Kidney glomerular epithelial cell (primary cell): ENCODE measurements around the gene EFCAB11.
A peak's percentile ranks its signal among the peaks of the same experiment; 100 is the strongest.

Source experiments
- DNase-seq: peaks from one replicate; lab custom pipeline; 2025; lab: John Stamatoyannopoulos, UW

Gene EFCAB11

GRCh38 chr14:89956661-89957009, 2.1 kb upstream of the EFCAB11 start:
- no peak for DNase-seq

- peak; percentile 94 for DNase-seq
These were observed 1.5 kb upstream of the EFCAB11 start, which contains the start of gene TDP1 for GRCh38 chr14:89955745-89956660. Gene TDP1 (plus strand): TSS chr14:89955927. CDS start chr14:89963115, 7,188 bp downstream.

DNA sequence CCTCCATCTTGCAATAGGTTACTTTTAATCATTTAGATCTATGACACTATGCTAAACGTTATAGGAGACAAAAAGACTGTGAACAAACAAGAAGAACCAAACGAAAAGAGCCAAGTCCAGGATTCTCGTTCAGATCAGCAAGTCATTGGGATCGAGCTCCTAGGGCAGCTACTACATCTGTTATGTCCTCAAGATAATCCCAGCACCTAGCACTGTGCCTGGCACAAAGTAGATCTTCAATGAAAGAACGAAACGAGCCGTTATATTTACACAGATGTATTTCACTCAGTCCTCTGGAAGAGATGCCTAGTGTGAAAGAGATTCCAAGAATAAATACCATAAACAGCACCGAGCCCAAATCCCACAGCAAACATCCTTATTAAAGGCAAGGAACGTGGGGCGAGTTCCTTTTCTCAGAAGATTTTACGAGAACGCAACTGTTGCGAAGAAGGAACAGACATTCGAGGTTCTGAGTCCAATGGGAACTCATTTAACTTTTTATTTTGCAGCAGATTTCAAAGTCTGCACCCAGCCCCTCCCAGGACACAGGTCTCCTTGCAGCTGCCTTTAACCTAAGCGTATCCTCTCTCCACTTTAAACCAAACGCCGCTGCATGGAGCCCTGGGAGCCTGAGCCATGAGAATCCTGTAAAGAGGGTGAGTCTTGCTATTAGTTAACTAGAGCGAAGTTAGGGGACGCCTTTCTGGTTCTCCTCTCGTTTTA, 653 bp upstream of the EFCAB11 start:
- DNase-seq: no peak

GRCh38 chr14:89953602-89954001, 928 bp downstream of the EFCAB11 start:
- no peak for DNase-seq

DNA sequence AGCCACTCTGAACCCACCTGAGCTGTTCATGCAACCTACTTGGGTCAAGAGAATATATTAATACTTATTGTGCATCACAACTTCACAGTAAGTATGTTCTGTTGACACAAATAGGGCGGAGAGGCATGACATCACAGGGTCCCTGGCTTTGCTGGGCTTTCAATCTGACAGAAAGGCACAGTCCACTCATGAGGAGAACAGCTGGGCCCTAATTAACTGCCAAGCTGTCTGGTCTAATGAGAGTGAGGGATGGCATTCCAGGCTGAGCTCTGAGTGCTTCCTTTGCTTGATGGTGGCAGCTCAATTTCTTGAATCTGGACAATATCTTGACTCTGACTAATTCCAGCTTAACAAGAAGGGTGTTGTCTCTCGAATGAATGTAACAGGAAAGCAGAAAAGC, 2.0 kb downstream of the EFCAB11 start:
- no peak for DNase-seq

GRCh38 chr14:89947344-89947743, 7.2 kb downstream of the EFCAB11 start:
- DNase-seq: no peak

- DNase-seq: no peak
These were observed 12.6 kb downstream of the EFCAB11 start for GRCh38 chr14:89941830-89942377.

- DNase-seq: no peak
These were observed 17.8 kb downstream of the EFCAB11 start for GRCh38 chr14:89936654-89937185.

GRCh38 chr14:89933002-89933401, 21.5 kb downstream of the EFCAB11 start:
- DNase-seq: no peak

- peak; percentile 9 for DNase-seq
These were observed 27.2 kb downstream of the EFCAB11 start for GRCh38 chr14:89927186-89927865.

DNA sequence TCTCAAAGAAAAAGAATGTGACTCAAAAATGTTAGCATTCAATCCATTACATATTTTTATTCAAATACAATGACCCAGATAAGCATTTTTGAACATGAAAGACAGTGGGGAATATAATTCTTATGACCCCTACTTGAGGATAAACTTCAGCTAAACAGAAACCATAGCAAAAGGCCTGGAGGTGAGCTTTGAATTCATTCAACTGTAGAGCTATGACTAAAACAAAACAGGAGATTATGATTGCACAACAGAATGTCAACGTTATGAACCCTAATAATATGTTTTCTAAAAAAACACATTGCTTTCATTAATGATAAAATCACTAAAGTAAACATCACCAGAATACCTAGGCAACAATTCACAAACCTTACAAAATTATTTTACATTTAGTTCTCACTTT, 27.8 kb downstream of the EFCAB11 start:
- DNase-seq: peak; percentile 89

DNA sequence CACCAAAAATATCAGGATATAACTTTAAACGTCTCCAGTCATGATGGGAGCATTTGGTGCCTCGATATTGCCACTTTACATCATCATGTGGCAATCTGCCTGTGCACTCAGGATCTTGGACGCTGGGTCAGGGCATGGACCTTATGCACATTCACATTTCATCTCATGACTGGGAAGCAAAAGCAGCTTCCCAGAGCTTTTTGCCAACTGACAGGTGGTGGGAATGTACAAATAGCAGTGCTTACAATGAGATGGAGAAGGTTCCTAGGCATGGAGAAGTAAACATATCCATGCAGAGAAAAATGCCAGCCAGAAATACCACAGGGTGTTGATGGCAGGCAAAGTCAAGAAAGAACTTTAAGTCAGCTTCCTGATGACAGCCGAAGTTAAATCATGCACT, 30.3 kb downstream of the EFCAB11 start:
- no peak for DNase-seq

DNA sequence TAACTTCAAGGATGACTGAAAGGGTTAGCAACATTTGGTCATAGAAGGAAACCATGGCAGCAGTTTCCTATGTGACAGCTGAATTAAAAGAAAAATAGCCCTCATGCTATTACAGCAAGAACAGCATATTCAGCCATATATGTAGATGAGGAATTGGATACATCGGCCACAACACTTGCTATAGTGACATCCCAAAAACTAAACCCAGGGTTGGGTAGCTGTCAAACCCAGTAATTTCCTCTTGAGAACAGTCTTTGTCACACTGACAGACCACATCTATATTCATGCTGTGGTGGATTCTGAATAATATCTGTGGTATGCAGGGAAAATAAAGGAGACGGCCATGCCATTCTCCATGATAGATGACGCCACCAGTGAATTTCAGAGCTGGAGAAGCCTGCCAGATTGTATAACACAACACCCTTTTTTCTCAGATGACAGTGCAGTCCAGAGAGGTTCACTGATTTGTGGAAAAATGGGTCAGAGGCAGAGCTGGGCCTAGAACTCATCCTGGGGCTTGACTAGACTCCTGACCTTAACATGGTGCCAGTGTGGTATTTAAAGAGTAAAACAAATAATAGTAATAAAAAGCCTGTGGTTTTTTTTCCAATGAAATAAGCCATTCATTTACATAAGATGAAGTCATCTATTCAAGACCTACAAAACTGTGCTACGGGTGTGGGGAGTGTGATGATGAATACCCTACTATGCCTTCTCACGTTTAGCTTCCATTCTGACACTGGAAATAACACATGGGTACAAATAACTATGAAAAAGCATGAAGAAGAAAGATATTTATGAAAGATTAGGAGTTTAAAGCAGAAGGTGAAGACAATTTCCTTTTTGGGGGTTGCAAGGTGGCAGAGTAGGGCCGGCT, 32.3 kb downstream of the EFCAB11 start:
- peak; percentile 69 for DNase-seq

GRCh38 chr14:89921346-89921745, 33.2 kb downstream of the EFCAB11 start:
- no peak for DNase-seq

- DNase-seq: no peak
These were observed 34.5 kb downstream of the EFCAB11 start for GRCh38 chr14:89920056-89920455.

- no peak for DNase-seq
These were observed 35.8 kb downstream of the EFCAB11 start for GRCh38 chr14:89918721-89919120.

DNA sequence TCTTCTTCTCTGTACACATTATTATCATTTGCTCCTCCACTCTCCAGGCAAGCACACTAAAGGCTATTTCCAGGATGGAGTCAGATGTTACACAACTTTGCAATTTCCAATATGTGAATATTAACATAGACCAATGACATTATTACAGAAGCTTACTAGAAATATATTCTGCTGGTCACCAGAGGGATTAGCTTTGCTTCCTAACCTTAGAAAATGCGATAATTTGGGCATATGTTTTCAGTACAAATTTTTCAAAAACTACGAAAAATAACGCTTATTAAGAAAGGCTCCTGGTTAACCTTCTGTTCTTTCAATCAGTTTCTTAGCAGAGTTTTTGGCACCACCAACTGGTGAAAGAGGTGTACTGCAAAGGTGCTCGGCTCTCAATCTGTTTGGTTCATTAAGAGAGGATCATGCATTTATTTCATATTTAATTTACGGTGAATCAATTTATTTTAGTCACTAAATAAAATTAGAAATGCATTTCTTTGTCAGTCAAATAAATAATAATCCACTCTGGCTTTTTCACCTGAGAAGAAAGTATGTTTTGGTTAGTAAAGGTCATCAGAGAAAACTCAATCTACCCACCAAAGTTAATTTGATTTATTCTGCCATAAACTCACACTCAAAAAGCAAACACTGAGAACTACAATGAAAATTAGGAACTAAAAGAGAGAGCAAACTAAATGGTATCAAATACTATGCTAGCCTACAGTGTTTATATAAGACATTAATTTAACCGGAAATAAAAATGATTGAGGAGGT, 39.2 kb downstream of the EFCAB11 start:
- DNase-seq: peak; percentile 73

- peak; percentile 95 for DNase-seq
These were observed 41.8 kb downstream of the EFCAB11 start for GRCh38 chr14:89912667-89913211.

DNA sequence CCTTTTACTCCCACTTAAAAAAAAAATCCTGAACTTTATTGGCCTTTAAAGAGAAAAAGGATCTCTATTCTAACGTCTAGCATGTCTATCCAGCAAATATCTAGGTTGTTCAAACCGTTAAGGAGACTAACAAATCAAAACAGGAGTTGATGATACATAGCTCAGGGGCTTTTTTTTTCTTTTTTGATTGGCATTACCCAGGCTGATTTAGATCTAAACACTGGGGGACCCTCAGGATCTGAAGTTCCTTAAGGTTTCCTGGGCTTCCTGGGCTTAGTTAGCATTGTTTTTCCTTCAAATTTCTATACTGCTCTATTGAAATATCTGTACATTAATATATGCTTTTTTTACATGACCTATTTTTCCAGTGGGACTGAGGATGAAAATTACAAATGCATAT, 42.3 kb downstream of the EFCAB11 start:
- DNase-seq: no peak
